Suprapubic skin (tissue), 4 donors: Measurements from ENCODE around the gene SERPING1. TPM values are rescaled to one million over a fixed set of nuclear protein-coding genes. Genes with fewer than 3 reads are reported as not detected.

Experiments
- DNase-seq, 2 donors: peaks; one replicate each; pipeline ENCODE4 v3.0.0-alpha.2; 2019; ENCODE audit warnings: low spot score in 2 of 2
- H3K27ac ChIP-seq: fragments of 200-600 bp; sonication (generic); one replicate; pipeline ENCODE4 v1.5.1; 2019
- H3K27me3 ChIP-seq: fragments of 200-600 bp; sonication (generic); one replicate; pipeline ENCODE4 v1.5.1; 2019
- H3K36me3 ChIP-seq: fragments of 200-600 bp; sonication (generic); one replicate; pipeline ENCODE4 v1.5.1; 2019
- H3K4me1 ChIP-seq: fragments of 200-600 bp; sonication (generic); one replicate; pipeline ENCODE4 v1.5.1; 2019
- H3K4me3 ChIP-seq: fragments of 200-600 bp; sonication (generic); one replicate; pipeline ENCODE4 v1.5.1; 2019; ENCODE audit warnings: mild to moderate bottlenecking
- H3K9me3 ChIP-seq: fragments of 200-600 bp; sonication (generic); one replicate; pipeline ENCODE4 v1.5.1; 2019
- EP300 ChIP-seq: sonication (generic); formaldehyde crosslinking; IDR thresholded peaks from one replicate; pipeline ENCODE4 v1.6.1; 2017; ENCODE audit warnings: antibody characterized with exemption
- POLR2A ChIP-seq, 2 donors: fragments of 450-650 bp; IDR thresholded peaks; one replicate each; pipeline ENCODE4 v1.6.1; 2017; ENCODE audit warnings: antibody characterized with exemption in 2 of 2, mild to moderate bottlenecking in 2 of 2, moderate library complexity in 2 of 2
- POLR2AphosphoS5 ChIP-seq, 3 donors: sonication (generic); formaldehyde crosslinking; IDR thresholded peaks; one replicate each; pipeline ENCODE4 v1.6.1; 2017; ENCODE audit warnings: antibody characterized with exemption in 3 of 3
- WGBS: methylation state at CpG from one replicate; pipeline ENCODE4 v1.1.5; 2018; 5-methylcytosine and 5-hydroxymethylcytosine counted together
- total RNA-seq, 4 donors: library from RNA; depleted of rRNA; stranded (reverse); fragments of >200 nt; gene quantifications; one replicate each; pipeline ENCODE4 v1.1.0, GENCODE V29; 2016
- TF ChIP-seq, protein P1 (sequence below), 2 donors: fragments of 200-600 bp in 1 of 2; fragments of 450-650 bp in 1 of 2; sonication (generic) in 1 of 2; IDR thresholded peaks; one replicate each; pipeline ENCODE4 v1.5.1; 2016 to 2019; ENCODE audit warnings: antibody characterized with exemption in 2 of 2, mild to moderate bottlenecking in 1 of 2, moderate library complexity in 1 of 2

The SERPING1 gene
- total RNA-seq, 4 donors from 2014 or later: 93.3 to 173 (median 119) TPM

DNA sequence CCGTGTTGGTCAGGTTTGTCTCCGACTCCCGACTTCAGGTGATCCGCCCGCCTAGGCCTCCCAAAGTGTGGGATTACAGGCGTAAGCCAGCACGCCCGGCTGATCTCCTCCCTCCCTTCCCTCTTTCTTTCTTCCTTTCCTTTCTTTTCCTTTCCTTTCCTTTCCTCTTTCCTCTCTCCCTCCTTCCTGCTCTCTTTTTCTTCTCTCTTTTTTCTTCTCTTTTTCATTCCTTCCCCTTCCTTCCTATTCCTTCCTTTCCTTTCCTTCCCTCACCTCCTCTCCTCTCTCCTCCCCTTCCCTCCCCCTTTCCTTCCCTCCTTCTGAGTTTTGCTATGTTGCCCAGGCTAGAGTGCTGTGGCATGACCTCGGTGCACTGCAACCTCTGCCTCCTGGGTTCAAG, 66.5 kb downstream of the SERPING1 start:
- WGBS: 85% methylated on average over 9 of the region's 9 CpGs

More for the DNA sequence above, 66.5 kb downstream of the SERPING1 start:
- H3K27ac ChIP-seq: no peak overlapping the region
- no peak for DNase-seq
- no peaks in the 10 kb centered on the region for H3K9me3 ChIP-seq
- H3K27me3 ChIP-seq: no peaks in the 10 kb centered on the region
- peaks cover 34% of the 10 kb centered on the region for H3K36me3 ChIP-seq
- H3K4me3 ChIP-seq: no peak overlapping the region
- no peak for TF ChIP-seq EP300
- TF ChIP-seq, protein P1, sequence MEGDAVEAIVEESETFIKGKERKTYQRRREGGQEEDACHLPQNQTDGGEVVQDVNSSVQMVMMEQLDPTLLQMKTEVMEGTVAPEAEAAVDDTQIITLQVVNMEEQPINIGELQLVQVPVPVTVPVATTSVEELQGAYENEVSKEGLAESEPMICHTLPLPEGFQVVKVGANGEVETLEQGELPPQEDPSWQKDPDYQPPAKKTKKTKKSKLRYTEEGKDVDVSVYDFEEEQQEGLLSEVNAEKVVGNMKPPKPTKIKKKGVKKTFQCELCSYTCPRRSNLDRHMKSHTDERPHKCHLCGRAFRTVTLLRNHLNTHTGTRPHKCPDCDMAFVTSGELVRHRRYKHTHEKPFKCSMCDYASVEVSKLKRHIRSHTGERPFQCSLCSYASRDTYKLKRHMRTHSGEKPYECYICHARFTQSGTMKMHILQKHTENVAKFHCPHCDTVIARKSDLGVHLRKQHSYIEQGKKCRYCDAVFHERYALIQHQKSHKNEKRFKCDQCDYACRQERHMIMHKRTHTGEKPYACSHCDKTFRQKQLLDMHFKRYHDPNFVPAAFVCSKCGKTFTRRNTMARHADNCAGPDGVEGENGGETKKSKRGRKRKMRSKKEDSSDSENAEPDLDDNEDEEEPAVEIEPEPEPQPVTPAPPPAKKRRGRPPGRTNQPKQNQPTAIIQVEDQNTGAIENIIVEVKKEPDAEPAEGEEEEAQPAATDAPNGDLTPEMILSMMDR (IDR thresholded peaks at IDR 0.05): no peak
- no peak for TF ChIP-seq POLR2A (IDR thresholded peaks at IDR 0.05)
- no peak for TF ChIP-seq POLR2AphosphoS5 (IDR thresholded peaks at IDR 0.05)
- H3K4me1 ChIP-seq: peaks cover 16% of the 10 kb centered on the region

Other genes starting within 250 kb of the SERPING1 start
- not detected for gene PRG3, start 216.5 kb upstream of the SERPING1 start, total RNA-seq
- gene PRG2, start 207.0 kb upstream of the SERPING1 start, total RNA-seq: 1 to 10 TPM in 1 of 4 donors, under 1 TPM in 1, not detected in 2; 0.36 to 1.8 TPM
- gene SLC43A3, start 170.6 kb upstream of the SERPING1 start, total RNA-seq: 10 to 100 TPM; 44.5 to 70.4 (median 60.0) TPM
- gene RTN4RL2, start 137.2 kb upstream of the SERPING1 start, total RNA-seq: 1 to 10 TPM in 3 of 4 donors, under 1 TPM in 1; 0.64 to 4.8 (median 3.2) TPM
- gene SLC43A1, start 82.0 kb upstream of the SERPING1 start, total RNA-seq: 10 to 100 TPM; 13.8 to 48.8 (median 22.3) TPM
- 10 to 100 TPM; 26.2 to 43.0 (median 40.1) TPM for gene TIMM10, start 66.9 kb upstream of the SERPING1 start, total RNA-seq
- not detected for gene SMTNL1, start 60.1 kb upstream of the SERPING1 start, total RNA-seq
- 10 to 100 TPM; 14.2 to 32.4 (median 25.5) TPM for gene UBE2L6, start 30.0 kb upstream of the SERPING1 start, total RNA-seq
- gene YPEL4, start 52.2 kb downstream of the SERPING1 start, total RNA-seq: 1 to 10 TPM; 1.2 to 3.6 (median 1.5) TPM
- gene CLP1, start 60.1 kb downstream of the SERPING1 start, total RNA-seq: 10 to 100 TPM in 3 of 4 donors, 1 to 10 TPM in 1; 8.5 to 24.4 (median 20.9) TPM
- gene ZDHHC5, start 70.4 kb downstream of the SERPING1 start, total RNA-seq: 10 to 100 TPM; 61.7 to 93.9 (median 87.6) TPM
- 10 to 100 TPM; 29.2 to 43.5 (median 32.7) TPM for gene MED19, start 114.5 kb downstream of the SERPING1 start, total RNA-seq
- gene TMX2, start 114.9 kb downstream of the SERPING1 start, total RNA-seq: 10 to 100 TPM; 36.9 to 67.7 (median 55.0) TPM
- 10 to 100 TPM; 62.0 to 74.6 (median 67.5) TPM for gene SELENOH, start 143.8 kb downstream of the SERPING1 start, total RNA-seq
- not detected for gene BTBD18, start 154.1 kb downstream of the SERPING1 start, total RNA-seq
- gene CTNND1, start 164.1 kb downstream of the SERPING1 start, total RNA-seq: 100 to 1,000 TPM; 216 to 336 (median 223) TPM